HepG2 (cell line): ENCODE results near the gene TAGLN. TPM values are rescaled to one million over a fixed set of nuclear protein-coding genes. Genes with fewer than 3 reads are reported as not detected.

Experiments used
- ATAC-seq: fragments of 200-7000 bp; cut with Tn5 transposase; 3 replicates; pipeline ENCODE4 v1.9.1; 2020; ENCODE audit warnings: mild to moderate bottlenecking, moderate library complexity
- BruUV-seq: library from RNA; stranded (reverse); fragments of 400-500 nt; replicated peaks from 2 replicates; lab custom pipeline; 2021; lab: Mats Ljungman, UMichigan
- CTCF ChIA-PET: fragments of 300-600 bp; formaldehyde crosslinking; extraction: SDS; loops from one replicate; lab custom pipeline; 2021; ENCODE audit warnings: low total read pairs, inconsistent platforms, low intra/inter-chr PET ratio; lab: Yijun Ruan, JAX
- POLR2A ChIA-PET: fragments of 350-600 bp; sonication (Branson Sonifier 250); formaldehyde crosslinking; loops from one replicate; lab custom pipeline; 2020; ENCODE audit warnings: antibody characterized with exemption, inconsistent platforms; lab: Yijun Ruan, JAX
- DNase-seq: peaks from one replicate; pipeline ENCODE4 v3.0.0-alpha.2; 2015; ENCODE audit warnings: low spot score
- FAIRE-seq: peaks from 3 replicates; lab custom pipeline; 2011; peaks lifted over from hg19 to GRCh38; lab: Jason Lieb, UNC
- H2AFZ ChIP-seq: one replicate; pipeline ENCODE4 v1.6.1; 2011; ENCODE audit warnings: low read length, inconsistent platforms
- H3K27ac ChIP-seq: fragments of 300-600 bp; 3 replicates; pipeline ENCODE4 v1.8.0; 2011; ENCODE audit warnings: mixed run types, mild to moderate bottlenecking, mixed read lengths, low read length, inconsistent platforms; ENCODE audit not compliant: insufficient read depth; ENCODE audit errors: extremely low read length
- H3K27me3 ChIP-seq, 2 experiments: fragments of 200-600 bp in 1 of 2; 2 replicates in 1 of 2; 3 replicates in 1 of 2; pipeline versions ENCODE4 v1.6.0 to v1.8.0; 2011; ENCODE audit warnings: low read length in 2 of 2, mild to moderate bottlenecking in 2 of 2, moderate library complexity in 2 of 2, inconsistent platforms in 1 of 2; ENCODE audit not compliant: insufficient read depth in 2 of 2, control insufficient read depth in 1 of 2
- H3K36me3 ChIP-seq, 2 experiments: fragments of 200-600 bp in 1 of 2; replicated peaks in 1 of 2; 2 replicates in 1 of 2; 3 replicates in 1 of 2; pipeline versions ENCODE4 v1.5.1 to v1.8.0; 2011; ENCODE audit warnings: low read length in 2 of 2, inconsistent platforms in 1 of 2; ENCODE audit not compliant: insufficient read depth in 2 of 2, control insufficient read depth in 1 of 2
- H3K4me1 ChIP-seq: 2 replicates; pipeline ENCODE4 v1.5.1; 2012; ENCODE audit warnings: low read length, inconsistent platforms; ENCODE audit not compliant: insufficient read depth
- H3K4me2 ChIP-seq: 2 replicates; pipeline ENCODE4 v1.6.0; 2011; ENCODE audit warnings: low read depth, low read length, inconsistent platforms
- H3K4me3 ChIP-seq, 3 experiments: fragments of 200-600 bp in 1 of 3; sonication (generic), shearing (Covaris generic) in 1 of 3; replicated peaks in 1 of 3; 2 replicates each; pipeline ENCODE4 v1.5.1; 2011 to 2016; ENCODE audit warnings: low read length in 3 of 3, inconsistent platforms in 2 of 3, low read depth in 2 of 3, mild to moderate bottlenecking in 2 of 3, control low read depth in 1 of 3, mixed read lengths in 1 of 3; ENCODE audit not compliant: insufficient read depth in 1 of 3
- H3K79me2 ChIP-seq: one replicate; pipeline ENCODE4 v1.6.1; 2011; ENCODE audit warnings: low read length, inconsistent platforms; ENCODE audit not compliant: insufficient read depth
- H3K9ac ChIP-seq: 2 replicates; pipeline ENCODE4 v1.6.0; 2011; ENCODE audit warnings: mild to moderate bottlenecking, low read depth, low read length, inconsistent platforms; ENCODE audit not compliant: insufficient read depth
- H3K9me3 ChIP-seq: 2 replicates; pipeline ENCODE4 v1.5.1; 2012; ENCODE audit warnings: mild to moderate bottlenecking, low read length
- H4K20me1 ChIP-seq: 2 replicates; pipeline ENCODE4 v1.6.0; 2011; ENCODE audit warnings: inconsistent platforms, mild to moderate bottlenecking, low read length, moderate library complexity; ENCODE audit not compliant: insufficient read depth
- FLYWCH1 ChIP-seq: sonication (generic); formaldehyde crosslinking; IDR thresholded peaks from 2 replicates; pipeline ENCODE4 v1.8.1; 2023; ENCODE audit warnings: mild to moderate bottlenecking, missing genetic modification reagents
- GTF2F1 ChIP-seq: fragments of 150-350 bp; IDR thresholded peaks from 2 replicates; pipeline ENCODE4 v1.6.1; 2014; ENCODE audit warnings: low read length
- MIER3 ChIP-seq: IDR thresholded peaks from 2 replicates; pipeline ENCODE4 v1.6.1; 2016; ENCODE audit warnings: missing compliant biosample characterization, borderline replicate concordance
- MYNN ChIP-seq: sonication (generic); formaldehyde crosslinking; IDR thresholded peaks from 2 replicates; pipeline ENCODE4 v1.4.0; 2020; ENCODE audit warnings: mild to moderate bottlenecking, low read depth, missing genetic modification reagents
- SAFB2 ChIP-seq: sonication (generic); formaldehyde crosslinking; IDR thresholded peaks from 2 replicates; pipeline ENCODE4 v1.5.1; 2020; ENCODE audit warnings: missing genetic modification reagents, low read depth, mild to moderate bottlenecking, borderline replicate concordance
- WGBS: methylation state at CpG from one replicate; pipeline ENCODE4 v1.1.6; 2017; ENCODE audit warnings: low lambda C conversion rate; 5-methylcytosine and 5-hydroxymethylcytosine counted together
- in situ Hi-C: cut with HindIII; loops from 2 replicates; pipeline ENCODE4 v1.10.0; 2017; ENCODE audit warnings: low pct_unique_long_range_greater_than_20kb; ENCODE audit not compliant: extremely low pct_ligation_motif_present
- intact Hi-C: fragments of 100-400 bp; cut with micrococcal nuclease; formaldehyde crosslinking; loops from one replicate; pipeline ENCODE4 v1.10.0; 2022; ENCODE audit not compliant: unreplicated experiment
- polyA plus RNA-seq, 8 experiments: library from polyadenylated mRNA; depleted of rRNA in 3 of 8; stranded (reverse) in 7 of 8; unstranded in 1 of 8; fragments of >200 nt; fragmentation: Illumina TruSeq in 4 of 8; extraction: Trizol in 4 of 8; gene quantifications; 2 replicates each; pipeline versions ENCODE4 v1.2.1 to v1.2.3, GENCODE V29; 2011 to 2016; ENCODE audit warnings: low read depth in 4 of 8, missing spikeins in 1 of 8, mixed read lengths in 1 of 8; ENCODE audit not compliant: insufficient read depth in 1 of 8
- total RNA-seq, 5 experiments: library from RNA; depleted of rRNA; stranded (reverse); fragments of >200 nt; fragmentation: Illumina TruSeq; extraction: Trizol; gene quantifications; 2 replicates each; pipeline ENCODE4 v1.2.3, GENCODE V29; 2016; ENCODE audit warnings: low read depth in 1 of 5
- TF ChIP-seq, protein P1 (sequence below): sonication (generic); formaldehyde crosslinking; IDR thresholded peaks from 2 replicates; pipeline ENCODE4 v1.4.0; 2020; ENCODE audit warnings: missing genetic modification reagents, mild to moderate bottlenecking, borderline replicate concordance
- TF ChIP-seq, protein P2 (sequence below): IDR thresholded peaks from 2 replicates; pipeline ENCODE4 v1.6.1; 2016; ENCODE audit warnings: missing compliant biosample characterization, missing genetic modification reagents, borderline replicate concordance
- TF ChIP-seq, protein P3 (sequence below): sonication (generic); formaldehyde crosslinking; IDR thresholded peaks from 2 replicates; pipeline ENCODE4 v1.8.1; 2023; ENCODE audit warnings: mild to moderate bottlenecking, inconsistent platforms, moderate library complexity, missing genetic modification reagents, borderline replicate concordance
- TF ChIP-seq, protein P4 (sequence below): sonication (generic); formaldehyde crosslinking; IDR thresholded peaks from 2 replicates; pipeline ENCODE4 v1.5.1; 2020; ENCODE audit warnings: missing genetic modification reagents, mild to moderate bottlenecking, borderline replicate concordance

Gene TAGLN
- total and polyA plus RNA-seq, 2 of the 13 experiments (the other 11 are each of a cell fraction or from before 2014, with no cell fraction given), result 12.6 to 75.4 TPM

DNA sequence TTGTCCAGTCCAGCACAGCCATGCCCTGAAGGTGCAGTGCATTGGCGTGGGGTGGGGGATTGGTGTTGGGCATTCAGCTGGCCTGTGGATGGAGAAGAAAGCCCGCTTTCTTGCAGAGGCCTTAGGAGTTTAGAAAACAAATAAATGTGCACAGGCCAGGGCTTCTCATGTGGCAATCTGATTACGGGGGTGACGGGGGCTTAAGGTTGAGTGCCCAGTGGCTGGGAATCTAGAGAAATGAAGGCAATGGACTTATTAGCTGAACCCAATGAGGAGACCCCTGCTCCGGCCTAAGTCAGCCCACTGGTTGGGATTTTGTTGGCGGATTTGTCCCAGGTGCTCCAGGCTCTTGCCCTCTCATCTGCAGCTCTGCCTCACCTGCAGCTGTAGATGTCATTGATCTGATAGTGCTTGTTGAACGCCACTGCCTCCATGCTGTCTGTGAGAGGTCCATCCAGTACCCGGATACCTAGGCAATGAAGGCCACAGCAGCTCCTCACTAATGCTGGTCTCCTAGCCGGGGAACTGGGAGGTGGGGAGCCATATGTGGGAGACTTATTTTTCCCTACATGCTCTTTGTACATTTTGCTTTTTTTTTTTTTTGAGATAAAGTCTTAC is 26.5 kb downstream of the TAGLN start:
- no peak for ATAC-seq
- Histone ChIP-seq H3K79me2 (no peaks in the 10 kb centered on the region), H3K27ac (no peak overlapping the region), H3K27me3 (no peaks in the 10 kb centered on the region), H3K36me3 (peaks cover 2 to 9% of the 10 kb centered on the region in 2 experiments; a peak in 1 of 5 replicates), H3K4me2 (no peak overlapping the region), H3K9me3 (no peaks in the 10 kb centered on the region), H3K9ac (no peak overlapping the region), H4K20me1 (no peaks in the 10 kb centered on the region), H3K4me1 (peaks cover 24% of the 10 kb centered on the region), H3K4me3 (no peak overlapping the region), H2AFZ (no peak overlapping the region)
- DNase-seq, result no peak
- FAIRE-seq, result no peak
- WGBS, result 98% methylated on average over 6 of the region's 9 CpGs
- intact Hi-C loops, result loop anchor here (1.0 to 10.0 kb wide), 4 partner anchors 24 to 346 kb away; no protein-coding TSS in a partner anchor
- TF ChIP-seq, protein P1, sequence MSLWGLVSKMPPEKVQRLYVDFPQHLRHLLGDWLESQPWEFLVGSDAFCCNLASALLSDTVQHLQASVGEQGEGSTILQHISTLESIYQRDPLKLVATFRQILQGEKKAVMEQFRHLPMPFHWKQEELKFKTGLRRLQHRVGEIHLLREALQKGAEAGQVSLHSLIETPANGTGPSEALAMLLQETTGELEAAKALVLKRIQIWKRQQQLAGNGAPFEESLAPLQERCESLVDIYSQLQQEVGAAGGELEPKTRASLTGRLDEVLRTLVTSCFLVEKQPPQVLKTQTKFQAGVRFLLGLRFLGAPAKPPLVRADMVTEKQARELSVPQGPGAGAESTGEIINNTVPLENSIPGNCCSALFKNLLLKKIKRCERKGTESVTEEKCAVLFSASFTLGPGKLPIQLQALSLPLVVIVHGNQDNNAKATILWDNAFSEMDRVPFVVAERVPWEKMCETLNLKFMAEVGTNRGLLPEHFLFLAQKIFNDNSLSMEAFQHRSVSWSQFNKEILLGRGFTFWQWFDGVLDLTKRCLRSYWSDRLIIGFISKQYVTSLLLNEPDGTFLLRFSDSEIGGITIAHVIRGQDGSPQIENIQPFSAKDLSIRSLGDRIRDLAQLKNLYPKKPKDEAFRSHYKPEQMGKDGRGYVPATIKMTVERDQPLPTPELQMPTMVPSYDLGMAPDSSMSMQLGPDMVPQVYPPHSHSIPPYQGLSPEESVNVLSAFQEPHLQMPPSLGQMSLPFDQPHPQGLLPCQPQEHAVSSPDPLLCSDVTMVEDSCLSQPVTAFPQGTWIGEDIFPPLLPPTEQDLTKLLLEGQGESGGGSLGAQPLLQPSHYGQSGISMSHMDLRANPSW (CRISPR knock-in tag), result no peak
- TF ChIP-seq MIER3 (CRISPR knock-in tag) (no peak), FLYWCH1 (CRISPR knock-in tag) (no peak), MYNN (no peak), GTF2F1 (no peak), SAFB2 (CRISPR knock-in tag) (no peak)
- TF ChIP-seq, protein P2, sequence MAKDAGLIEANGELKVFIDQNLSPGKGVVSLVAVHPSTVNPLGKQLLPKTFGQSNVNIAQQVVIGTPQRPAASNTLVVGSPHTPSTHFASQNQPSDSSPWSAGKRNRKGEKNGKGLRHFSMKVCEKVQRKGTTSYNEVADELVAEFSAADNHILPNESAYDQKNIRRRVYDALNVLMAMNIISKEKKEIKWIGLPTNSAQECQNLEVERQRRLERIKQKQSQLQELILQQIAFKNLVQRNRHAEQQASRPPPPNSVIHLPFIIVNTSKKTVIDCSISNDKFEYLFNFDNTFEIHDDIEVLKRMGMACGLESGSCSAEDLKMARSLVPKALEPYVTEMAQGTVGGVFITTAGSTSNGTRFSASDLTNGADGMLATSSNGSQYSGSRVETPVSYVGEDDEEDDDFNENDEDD, result no peak
- TF ChIP-seq, protein P3, sequence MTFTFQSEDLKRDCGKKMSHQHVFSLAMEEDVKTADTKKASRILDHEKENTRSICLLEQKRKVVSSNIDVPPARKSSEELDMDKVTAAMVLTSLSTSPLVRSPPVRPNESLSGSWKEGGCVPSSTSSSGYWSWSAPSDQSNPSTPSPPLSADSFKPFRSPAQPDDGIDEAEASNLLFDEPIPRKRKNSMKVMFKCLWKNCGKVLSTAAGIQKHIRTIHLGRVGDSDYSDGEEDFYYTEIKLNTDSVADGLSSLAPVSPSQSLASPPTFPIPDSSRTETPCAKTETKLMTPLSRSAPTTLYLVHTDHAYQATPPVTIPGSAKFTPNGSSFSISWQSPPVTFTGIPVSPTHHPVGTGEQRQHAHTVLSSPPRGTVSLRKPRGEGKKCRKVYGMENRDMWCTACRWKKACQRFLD (CRISPR knock-in tag), result no peak
- TF ChIP-seq, protein P4, sequence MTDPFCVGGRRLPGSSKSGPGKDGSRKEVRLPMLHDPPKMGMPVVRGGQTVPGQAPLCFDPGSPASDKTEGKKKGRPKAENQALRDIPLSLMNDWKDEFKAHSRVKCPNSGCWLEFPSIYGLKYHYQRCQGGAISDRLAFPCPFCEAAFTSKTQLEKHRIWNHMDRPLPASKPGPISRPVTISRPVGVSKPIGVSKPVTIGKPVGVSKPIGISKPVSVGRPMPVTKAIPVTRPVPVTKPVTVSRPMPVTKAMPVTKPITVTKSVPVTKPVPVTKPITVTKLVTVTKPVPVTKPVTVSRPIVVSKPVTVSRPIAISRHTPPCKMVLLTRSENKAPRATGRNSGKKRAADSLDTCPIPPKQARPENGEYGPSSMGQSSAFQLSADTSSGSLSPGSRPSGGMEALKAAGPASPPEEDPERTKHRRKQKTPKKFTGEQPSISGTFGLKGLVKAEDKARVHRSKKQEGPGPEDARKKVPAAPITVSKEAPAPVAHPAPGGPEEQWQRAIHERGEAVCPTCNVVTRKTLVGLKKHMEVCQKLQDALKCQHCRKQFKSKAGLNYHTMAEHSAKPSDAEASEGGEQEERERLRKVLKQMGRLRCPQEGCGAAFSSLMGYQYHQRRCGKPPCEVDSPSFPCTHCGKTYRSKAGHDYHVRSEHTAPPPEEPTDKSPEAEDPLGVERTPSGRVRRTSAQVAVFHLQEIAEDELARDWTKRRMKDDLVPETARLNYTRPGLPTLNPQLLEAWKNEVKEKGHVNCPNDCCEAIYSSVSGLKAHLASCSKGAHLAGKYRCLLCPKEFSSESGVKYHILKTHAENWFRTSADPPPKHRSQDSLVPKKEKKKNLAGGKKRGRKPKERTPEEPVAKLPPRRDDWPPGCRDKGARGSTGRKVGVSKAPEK (CRISPR knock-in tag), result no peak
- BruUV-seq, result no TSS peak
- ChIA-PET CTCF (interaction anchor here (0.5 to 3.0 kb wide), 4 partner anchors 28 to 434 kb away, joined by 3 to 32 read pairs (median 5); partner anchors contain the start of gene APOA5), POLR2A (interaction anchor here (1.0 kb wide), 2 partner anchors 31 to 82 kb away, joined by 3 to 4 read pairs; partner anchors contain the start of gene PAFAH1B2)
- in situ Hi-C loops, result no loop called here
